SK-N-SH (cell line): ENCODE measurements around the gene ARHGEF39. TPM values are rescaled to one million over a fixed set of nuclear protein-coding genes. Genes with fewer than 3 reads are reported as not detected.

Source experiments
- CTCF ChIA-PET: fragments of 300-600, 350-600 bp; formaldehyde crosslinking; extraction: SDS; loops from one replicate; lab custom pipeline; 2021; lab: Yijun Ruan, JAX
- POLR2A ChIA-PET: fragments of 350-600 bp; sonication (Branson Sonifier 250); formaldehyde crosslinking; extraction: SDS; loops from one replicate; lab custom pipeline; 2020; ENCODE audit warnings: antibody characterized with exemption, inconsistent platforms; lab: Yijun Ruan, JAX
- DNase-seq: peaks from one replicate; pipeline ENCODE4 v3.0.0; 2012
- H2AFZ ChIP-seq: fragments of 200-600 bp; sonication (generic); 2 replicates; pipeline ENCODE4 v1.8.1; 2016; ENCODE audit warnings: antibody characterized with exemption, mild to moderate bottlenecking, low read depth
- H3F3A ChIP-seq: fragments of 200-600 bp; sonication (generic); replicated peaks from 2 replicates; pipeline ENCODE3; 2016; ENCODE audit warnings: antibody characterized with exemption, mild to moderate bottlenecking; ENCODE audit not compliant: insufficient read depth
- H3K27ac ChIP-seq, 2 experiments: fragments of 200-500 bp in 1 of 2; fragments of 200-600 bp in 1 of 2; sonication (Bioruptor generic) in 1 of 2; sonication (generic), shearing (Covaris generic) in 1 of 2; 2 replicates each; pipeline versions ENCODE4 v1.5.1 to v1.6.1; 2014 to 2016; ENCODE audit warnings: low read depth in 2 of 2, inconsistent platforms in 1 of 2, low read length in 1 of 2, mild to moderate bottlenecking in 1 of 2, mixed read lengths in 1 of 2
- H3K27me3 ChIP-seq: fragments of 200-600 bp; sonication (generic), shearing (Covaris generic); 2 replicates; pipeline ENCODE4 v1.6.1; 2016; ENCODE audit warnings: mixed run types; ENCODE audit not compliant: insufficient read depth
- H3K36me3 ChIP-seq, 2 experiments: fragments of 200-500 bp in 1 of 2; fragments of 200-600 bp in 1 of 2; sonication (Bioruptor generic) in 1 of 2; sonication (generic) in 1 of 2; replicated peaks in 1 of 2; 2 replicates each; pipeline versions ENCODE3 to v1.5.1; 2014 to 2016; ENCODE audit warnings: low read length in 1 of 2, mild to moderate bottlenecking in 1 of 2; ENCODE audit not compliant: insufficient read depth in 2 of 2, control insufficient read depth in 1 of 2
- H3K4me1 ChIP-seq, 2 experiments: fragments of 200-500 bp in 1 of 2; fragments of 200-600 bp in 1 of 2; sonication (Bioruptor generic) in 1 of 2; sonication (generic), shearing (Covaris generic) in 1 of 2; 2 replicates each; pipeline versions ENCODE4 v1.5.1 to v1.6.1; 2014 to 2016; ENCODE audit warnings: low read depth in 1 of 2, low read length in 1 of 2, mixed run types in 1 of 2; ENCODE audit not compliant: insufficient read depth in 2 of 2, control insufficient read depth in 1 of 2
- H3K4me2 ChIP-seq: fragments of 200-600 bp; sonication (generic), shearing (Covaris generic); 2 replicates; pipeline ENCODE4 v1.6.1; 2017; ENCODE audit warnings: mixed run types
- H3K4me3 ChIP-seq, 2 experiments: fragments of 200-500 bp in 1 of 2; fragments of 200-600 bp in 1 of 2; sonication (Bioruptor generic) in 1 of 2; sonication (generic), shearing (Covaris generic) in 1 of 2; 2 replicates each; pipeline versions ENCODE4 v1.5.1 to v1.8.1; 2014 to 2016; ENCODE audit warnings: low read depth in 2 of 2, inconsistent platforms in 1 of 2, low read length in 1 of 2, mild to moderate bottlenecking in 1 of 2, mixed read lengths in 1 of 2, moderate library complexity in 1 of 2
- H3K79me2 ChIP-seq: fragments of 200-600 bp; sonication (generic); 2 replicates; pipeline ENCODE4 v1.8.1; 2017; ENCODE audit warnings: mild to moderate bottlenecking; ENCODE audit not compliant: insufficient read depth
- H3K9ac ChIP-seq: fragments of 200-600 bp; sonication (generic); 2 replicates; pipeline ENCODE4 v1.6.1; 2017; ENCODE audit warnings: mixed run types
- H3K9me2 ChIP-seq: fragments of 200-600 bp; sonication (generic); 2 replicates; pipeline ENCODE4 v1.6.1; 2017; ENCODE audit warnings: mixed run types
- H3K9me3 ChIP-seq: fragments of 200-600 bp; sonication (generic); 2 replicates; pipeline ENCODE4 v1.6.1; 2017; ENCODE audit warnings: mixed run types, mild to moderate bottlenecking, moderate library complexity
- H4K20me1 ChIP-seq: fragments of 200-600 bp; sonication (generic); 2 replicates; pipeline ENCODE4 v1.6.1; 2017; ENCODE audit warnings: mild to moderate bottlenecking, mixed run types; ENCODE audit not compliant: insufficient read depth
- CTCF ChIP-seq: fragments of 200-600 bp; sonication (generic); IDR thresholded peaks from 2 replicates; pipeline ENCODE4 v1.6.1; 2017; ENCODE audit warnings: antibody characterized with exemption, mild to moderate bottlenecking, moderate library complexity
- ELF1 ChIP-seq: IDR thresholded peaks from 2 replicates; pipeline ENCODE4 v1.4.0; 2012
- GATA2 ChIP-seq: sonication (generic); formaldehyde crosslinking; IDR thresholded peaks from 2 replicates; pipeline ENCODE4 v1.5.0; 2020; ENCODE audit warnings: mild to moderate bottlenecking, missing genetic modification reagents
- NFIC ChIP-seq: IDR thresholded peaks from 2 replicates; pipeline ENCODE4 v1.4.0; 2012; ENCODE audit warnings: borderline replicate concordance
- PBX3 ChIP-seq: IDR thresholded peaks from 2 replicates; pipeline ENCODE4; 2012
- RCOR1 ChIP-seq: fragments of 150-350 bp; IDR thresholded peaks from 2 replicates; pipeline ENCODE4 v1.6.1; 2017; ENCODE audit warnings: antibody characterized with exemption, low read length
- REST ChIP-seq: IDR thresholded peaks from 2 replicates; pipeline ENCODE4 v1.6.1; 2012; ENCODE audit warnings: mild to moderate bottlenecking, low read depth, low read length, moderate library complexity
- RXRA ChIP-seq: IDR thresholded peaks from 2 replicates; pipeline ENCODE4 v1.4.0; 2012; ENCODE audit warnings: low read depth, mild to moderate bottlenecking, borderline replicate concordance
- SMC3 ChIP-seq: IDR thresholded peaks from 2 replicates; pipeline ENCODE4 v1.6.1; 2012; ENCODE audit warnings: low read depth, low read length, improper control_type of control experiment
- TCF12 ChIP-seq: IDR thresholded peaks from 2 replicates; pipeline ENCODE4 v1.4.0; 2012
- USF1 ChIP-seq: IDR thresholded peaks from 2 replicates; pipeline ENCODE4 v1.4.0; 2012; ENCODE audit warnings: low read depth, borderline replicate concordance
- ZBTB33 ChIP-seq: IDR thresholded peaks from 2 replicates; pipeline ENCODE4 v1.4.0; 2012; ENCODE audit warnings: low read depth, borderline replicate concordance
- WGBS: methylation state at CpG from one replicate; pipeline ENCODE4 v1.1.6; 2017; ENCODE audit warnings: low lambda C conversion rate; 5-methylcytosine and 5-hydroxymethylcytosine counted together
- polyA plus RNA-seq, 3 experiments: library from polyadenylated mRNA; depleted of rRNA; stranded (reverse); fragments of >200 nt; gene quantifications; 2 replicates each; pipeline ENCODE4 v1.2.3, GENCODE V29; 2012

ARHGEF39 gene
- polyA plus RNA-seq, 1 of the 3 experiments (the other 2 are of a cell fraction), result 4.9 TPM

GRCh38 chr9:35627575-35627974 lies 37.4 kb downstream of the ARHGEF39 start:
- H3F3A ChIP-seq, result no peaks in the 10 kb centered on the region
- H3K36me3 ChIP-seq, result no peaks in the 10 kb centered on the region
- no peaks in the 10 kb centered on the region for H4K20me1 ChIP-seq
- H3K9ac ChIP-seq, result no peak overlapping the region
- H3K27ac ChIP-seq, result no peak overlapping the region
- H3K4me3 ChIP-seq, result no peak overlapping the region
- no peaks in the 10 kb centered on the region for H3K79me2 ChIP-seq
- no peak overlapping the region for H3K4me2 ChIP-seq
- H3K27me3 ChIP-seq, result no peaks in the 10 kb centered on the region
- WGBS, result 68% methylated on average over 2 of the region's 2 CpGs
- no peaks in the 10 kb centered on the region for H3K9me3 ChIP-seq
- ChIA-PET POLR2A (no interaction called here), CTCF (interaction anchor here (0.9 to 6.4 kb wide), 2 partner anchors 15 to 19 kb away, joined by 3 to 32 read pairs; no protein-coding TSS in a partner anchor)
- H2AFZ ChIP-seq, result no peak overlapping the region
- H3K9me2 ChIP-seq, result no peaks in the 10 kb centered on the region
- DNase-seq, result no peak
- H3K4me1 ChIP-seq, result no peaks in the 10 kb centered on the region
- TF ChIP-seq TCF12 (no peak), RCOR1 (no peak), RXRA (no peak), PBX3 (no peak), USF1 (no peak), REST (no peak), SMC3 (no peak), GATA2 (no peak), ELF1 (no peak), NFIC (no peak), ZBTB33 (no peak), CTCF (no peak)
